GM23338 (cell line): Measurements from ENCODE around the gene DNAH17. TPM values are rescaled to one million over a fixed set of nuclear protein-coding genes. Genes with fewer than 3 reads are reported as not detected.

Experiments
- ATAC-seq: fragments of 200-7000 bp; cut with Tn5 transposase; 3 replicates; pipeline ENCODE4 v1.9.1; 2020
- DNase-seq: peaks from one replicate; pipeline ENCODE4 v3.0.0-alpha.2; 2015; ENCODE audit warnings: low spot score
- H2AFZ ChIP-seq: fragments of 200-600 bp; sonication (generic); 2 replicates; pipeline ENCODE4 v1.8.0; 2016; ENCODE audit warnings: antibody characterized with exemption, mild to moderate bottlenecking, moderate library complexity
- H3F3A ChIP-seq: fragments of 200-600 bp; sonication (generic); replicated peaks from 2 replicates; pipeline ENCODE4 v1.8.0; 2017; ENCODE audit warnings: antibody characterized with exemption, mixed run types, low read depth
- H3K27ac ChIP-seq: fragments of 200-600 bp; sonication (generic); 2 replicates; pipeline ENCODE4 v1.6.1; 2016; ENCODE audit warnings: low read depth
- H3K27me3 ChIP-seq: fragments of 200-600 bp; sonication (generic); 2 replicates; pipeline ENCODE4 v1.8.0; 2016; ENCODE audit warnings: mild to moderate bottlenecking, mixed run types, moderate library complexity; ENCODE audit not compliant: insufficient read depth
- H3K36me3 ChIP-seq: fragments of 200-600 bp; sonication (generic); 2 replicates; pipeline ENCODE4 v1.8.0; 2016; ENCODE audit warnings: mild to moderate bottlenecking; ENCODE audit not compliant: insufficient read depth
- H3K4me1 ChIP-seq: fragments of 200-600 bp; sonication (generic); 2 replicates; pipeline ENCODE4 v1.8.0; 2016; ENCODE audit warnings: mild to moderate bottlenecking, moderate library complexity; ENCODE audit not compliant: insufficient read depth
- H3K4me2 ChIP-seq: fragments of 200-600 bp; sonication (generic); 2 replicates; pipeline ENCODE4 v1.7.1; 2017; ENCODE audit warnings: mixed run types
- H3K4me3 ChIP-seq: fragments of 200-600 bp; sonication (generic); 2 replicates; pipeline ENCODE4 v1.6.1; 2016; ENCODE audit warnings: mixed run types
- H3K79me2 ChIP-seq: fragments of 200-600 bp; sonication (generic); replicated peaks from 2 replicates; pipeline ENCODE4 v1.8.0; 2017; ENCODE audit warnings: mild to moderate bottlenecking; ENCODE audit not compliant: insufficient read depth
- H3K9me2 ChIP-seq: fragments of 200-600 bp; sonication (generic); 2 replicates; pipeline ENCODE4 v1.8.0; 2017; ENCODE audit not compliant: insufficient read depth
- H4K20me1 ChIP-seq: fragments of 200-600 bp; sonication (generic); replicated peaks from 2 replicates; pipeline ENCODE4 v1.8.0; 2017; ENCODE audit warnings: mild to moderate bottlenecking; ENCODE audit not compliant: insufficient read depth
- H3K27ac Mint-ChIP-seq: 2 replicates; pipeline ENCODE4 v1.8.0; 2020; ENCODE audit warnings: inconsistent platforms, mild to moderate bottlenecking, moderate library complexity, mixed read lengths
- H3K27me3 Mint-ChIP-seq: 3 replicates; pipeline ENCODE4 v1.8.0; 2022; ENCODE audit warnings: low read depth, mild to moderate bottlenecking, moderate library complexity, mixed read lengths, inconsistent platforms; ENCODE audit not compliant: insufficient read depth, poor library complexity
- H3K36me3 Mint-ChIP-seq: 3 replicates; pipeline ENCODE4 v1.8.0; 2021; ENCODE audit warnings: low read depth, mild to moderate bottlenecking, inconsistent platforms, moderate library complexity, mixed read lengths
- H3K4me1 Mint-ChIP-seq: 3 replicates; pipeline ENCODE4 v1.8.0; 2020; ENCODE audit warnings: mild to moderate bottlenecking, inconsistent platforms, mixed read lengths
- H3K4me3 Mint-ChIP-seq: 3 replicates; pipeline ENCODE4 v1.8.0; 2021; ENCODE audit warnings: moderate library complexity, mild to moderate bottlenecking, inconsistent platforms, mixed read lengths
- H3K9me3 Mint-ChIP-seq: 3 replicates; pipeline ENCODE4 v1.8.0; 2020; ENCODE audit warnings: moderate library complexity, mild to moderate bottlenecking, inconsistent platforms, mixed read lengths
- CREB1 ChIP-seq: fragments of 250-450 bp; sonication (Bioruptor Pico); IDR thresholded peaks from 2 replicates; pipeline ENCODE4 v1.5.0; 2020; ENCODE audit warnings: low read depth, mild to moderate bottlenecking, moderate library complexity
- EZH2 ChIP-seq: fragments of 200-600 bp; sonication (generic); IDR thresholded peaks from one replicate; pipeline ENCODE4 v1.8.0; 2017; ENCODE audit warnings: antibody characterized with exemption, mild to moderate bottlenecking, low read depth; ENCODE audit not compliant: unreplicated experiment
- EZH2phosphoT487 ChIP-seq: fragments of 200-600 bp; sonication (generic); IDR thresholded peaks from one replicate; pipeline ENCODE4 v1.8.1; 2018; ENCODE audit warnings: antibody characterized with exemption; ENCODE audit not compliant: unreplicated experiment
- JUNB ChIP-seq: IDR thresholded peaks from one replicate; pipeline ENCODE4 v1.6.1; 2016; ENCODE audit warnings: antibody characterized with exemption; ENCODE audit not compliant: unreplicated experiment
- POLR2AphosphoS5 ChIP-seq: IDR thresholded peaks from 2 replicates; pipeline ENCODE4 v1.6.1; 2016; ENCODE audit warnings: antibody characterized with exemption, low read depth
- STAT1 ChIP-seq: IDR thresholded peaks from one replicate; pipeline ENCODE4 v1.6.1; 2016; ENCODE audit warnings: antibody characterized with exemption; ENCODE audit not compliant: unreplicated experiment
- ZNF114 ChIP-seq: fragments of 250-450 bp; sonication (Bioruptor Pico); IDR thresholded peaks from 2 replicates; pipeline ENCODE4 v1.5.0; 2020; ENCODE audit warnings: mild to moderate bottlenecking, moderate library complexity
- ZNF331 ChIP-seq: fragments of 250-450 bp; sonication (Bioruptor Pico); IDR thresholded peaks from 2 replicates; pipeline ENCODE4 v1.5.0; 2020; ENCODE audit warnings: low read depth, mild to moderate bottlenecking, moderate library complexity
- polyA plus RNA-seq: library from polyadenylated mRNA; unstranded; fragments of >200 nt; fragmentation: Nextera tagmentation; extraction: Ambion mirVana; gene quantifications from 2 replicates; pipeline ENCODE4 v1.2.1, GENCODE V29; 2016
- total RNA-seq: library from RNA; depleted of rRNA; stranded (reverse); fragments of >200 nt; shearing (Covaris generic); gene quantifications from 2 replicates; pipeline ENCODE4 v1.2.3, GENCODE V29; 2014
- TF ChIP-seq, protein P1 (sequence below): IDR thresholded peaks from 2 replicates; pipeline ENCODE4 v1.6.1; 2016; ENCODE audit warnings: antibody characterized with exemption
- TF ChIP-seq, protein P2 (sequence below), 2 experiments: fragments of 200-600 bp in 1 of 2; sonication (generic) in 1 of 2; conservative IDR thresholded peaks; 2 replicates each; pipeline versions ENCODE4 v1.5.1 to v1.6.1; 2016 to 2017; ENCODE audit warnings: antibody characterized with exemption in 2 of 2, low read depth in 2 of 2, mild to moderate bottlenecking in 2 of 2, moderate library complexity in 1 of 2
- TF ChIP-seq, protein P3 (sequence below): IDR thresholded peaks from one replicate; pipeline ENCODE4 v1.6.1; 2018; ENCODE audit warnings: antibody characterized with exemption; ENCODE audit not compliant: unreplicated experiment

Gene DNAH17
- total and polyA plus RNA-seq, 2 experiments from 2014 or later, result 0.59 to 2.0 TPM

DNA sequence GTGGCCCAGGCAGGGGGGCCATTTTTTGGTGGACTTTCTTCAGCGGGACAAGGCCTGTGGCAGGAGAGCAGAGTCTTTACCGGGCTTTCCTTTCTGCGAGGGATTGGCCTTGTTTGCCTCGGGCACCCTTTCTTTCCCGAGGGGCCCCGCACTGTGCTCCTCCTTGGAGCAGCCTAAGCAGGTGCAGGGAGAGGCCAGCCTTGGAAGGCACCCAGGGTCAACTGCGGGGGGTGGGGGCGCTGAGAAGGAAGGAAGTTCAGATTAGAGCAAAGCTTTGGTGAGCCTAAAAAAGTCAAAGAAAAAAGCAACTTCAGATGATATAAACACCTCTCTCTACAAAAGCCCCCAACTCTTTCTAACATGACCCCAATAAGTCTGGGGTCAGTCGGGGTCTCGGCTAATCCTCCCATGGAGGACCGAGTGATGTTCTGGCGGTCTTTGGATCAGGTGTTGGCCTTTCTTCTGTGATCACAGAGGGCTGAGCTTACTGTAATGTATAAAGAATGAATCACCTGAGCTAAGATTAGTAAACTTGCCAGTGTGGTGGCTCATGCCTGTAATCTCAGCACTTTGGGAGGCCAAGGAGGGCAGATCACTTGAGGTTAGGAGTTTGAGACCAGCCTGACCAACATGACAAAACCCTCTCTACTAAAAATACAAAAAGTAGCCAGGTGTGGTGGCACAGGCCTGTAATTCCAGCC is 135.8 kb downstream of the DNAH17 start (continued):
- TF ChIP-seq, protein P1, sequence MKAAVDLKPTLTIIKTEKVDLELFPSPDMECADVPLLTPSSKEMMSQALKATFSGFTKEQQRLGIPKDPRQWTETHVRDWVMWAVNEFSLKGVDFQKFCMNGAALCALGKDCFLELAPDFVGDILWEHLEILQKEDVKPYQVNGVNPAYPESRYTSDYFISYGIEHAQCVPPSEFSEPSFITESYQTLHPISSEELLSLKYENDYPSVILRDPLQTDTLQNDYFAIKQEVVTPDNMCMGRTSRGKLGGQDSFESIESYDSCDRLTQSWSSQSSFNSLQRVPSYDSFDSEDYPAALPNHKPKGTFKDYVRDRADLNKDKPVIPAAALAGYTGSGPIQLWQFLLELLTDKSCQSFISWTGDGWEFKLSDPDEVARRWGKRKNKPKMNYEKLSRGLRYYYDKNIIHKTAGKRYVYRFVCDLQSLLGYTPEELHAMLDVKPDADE, result no peak
- no peak for TF ChIP-seq EZH2
- TF ChIP-seq ZNF114 (CRISPR knock-in tag), result no peak
- no peak for TF ChIP-seq POLR2AphosphoS5
- no peak for TF ChIP-seq ZNF331
- TF ChIP-seq CREB1 (CRISPR knock-in tag), result no peak
- TF ChIP-seq EZH2phosphoT487, result no peak
- TF ChIP-seq STAT1, result no peak
- TF ChIP-seq, protein P2, sequence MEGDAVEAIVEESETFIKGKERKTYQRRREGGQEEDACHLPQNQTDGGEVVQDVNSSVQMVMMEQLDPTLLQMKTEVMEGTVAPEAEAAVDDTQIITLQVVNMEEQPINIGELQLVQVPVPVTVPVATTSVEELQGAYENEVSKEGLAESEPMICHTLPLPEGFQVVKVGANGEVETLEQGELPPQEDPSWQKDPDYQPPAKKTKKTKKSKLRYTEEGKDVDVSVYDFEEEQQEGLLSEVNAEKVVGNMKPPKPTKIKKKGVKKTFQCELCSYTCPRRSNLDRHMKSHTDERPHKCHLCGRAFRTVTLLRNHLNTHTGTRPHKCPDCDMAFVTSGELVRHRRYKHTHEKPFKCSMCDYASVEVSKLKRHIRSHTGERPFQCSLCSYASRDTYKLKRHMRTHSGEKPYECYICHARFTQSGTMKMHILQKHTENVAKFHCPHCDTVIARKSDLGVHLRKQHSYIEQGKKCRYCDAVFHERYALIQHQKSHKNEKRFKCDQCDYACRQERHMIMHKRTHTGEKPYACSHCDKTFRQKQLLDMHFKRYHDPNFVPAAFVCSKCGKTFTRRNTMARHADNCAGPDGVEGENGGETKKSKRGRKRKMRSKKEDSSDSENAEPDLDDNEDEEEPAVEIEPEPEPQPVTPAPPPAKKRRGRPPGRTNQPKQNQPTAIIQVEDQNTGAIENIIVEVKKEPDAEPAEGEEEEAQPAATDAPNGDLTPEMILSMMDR (conservative IDR thresholded peaks at IDR 0.05; ENCODE audit: low read depth in 2 of 2), result no peak
- TF ChIP-seq, protein P3, sequence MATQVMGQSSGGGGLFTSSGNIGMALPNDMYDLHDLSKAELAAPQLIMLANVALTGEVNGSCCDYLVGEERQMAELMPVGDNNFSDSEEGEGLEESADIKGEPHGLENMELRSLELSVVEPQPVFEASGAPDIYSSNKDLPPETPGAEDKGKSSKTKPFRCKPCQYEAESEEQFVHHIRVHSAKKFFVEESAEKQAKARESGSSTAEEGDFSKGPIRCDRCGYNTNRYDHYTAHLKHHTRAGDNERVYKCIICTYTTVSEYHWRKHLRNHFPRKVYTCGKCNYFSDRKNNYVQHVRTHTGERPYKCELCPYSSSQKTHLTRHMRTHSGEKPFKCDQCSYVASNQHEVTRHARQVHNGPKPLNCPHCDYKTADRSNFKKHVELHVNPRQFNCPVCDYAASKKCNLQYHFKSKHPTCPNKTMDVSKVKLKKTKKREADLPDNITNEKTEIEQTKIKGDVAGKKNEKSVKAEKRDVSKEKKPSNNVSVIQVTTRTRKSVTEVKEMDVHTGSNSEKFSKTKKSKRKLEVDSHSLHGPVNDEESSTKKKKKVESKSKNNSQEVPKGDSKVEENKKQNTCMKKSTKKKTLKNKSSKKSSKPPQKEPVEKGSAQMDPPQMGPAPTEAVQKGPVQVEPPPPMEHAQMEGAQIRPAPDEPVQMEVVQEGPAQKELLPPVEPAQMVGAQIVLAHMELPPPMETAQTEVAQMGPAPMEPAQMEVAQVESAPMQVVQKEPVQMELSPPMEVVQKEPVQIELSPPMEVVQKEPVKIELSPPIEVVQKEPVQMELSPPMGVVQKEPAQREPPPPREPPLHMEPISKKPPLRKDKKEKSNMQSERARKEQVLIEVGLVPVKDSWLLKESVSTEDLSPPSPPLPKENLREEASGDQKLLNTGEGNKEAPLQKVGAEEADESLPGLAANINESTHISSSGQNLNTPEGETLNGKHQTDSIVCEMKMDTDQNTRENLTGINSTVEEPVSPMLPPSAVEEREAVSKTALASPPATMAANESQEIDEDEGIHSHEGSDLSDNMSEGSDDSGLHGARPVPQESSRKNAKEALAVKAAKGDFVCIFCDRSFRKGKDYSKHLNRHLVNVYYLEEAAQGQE, result no peak
- no peak for TF ChIP-seq JUNB

DNA sequence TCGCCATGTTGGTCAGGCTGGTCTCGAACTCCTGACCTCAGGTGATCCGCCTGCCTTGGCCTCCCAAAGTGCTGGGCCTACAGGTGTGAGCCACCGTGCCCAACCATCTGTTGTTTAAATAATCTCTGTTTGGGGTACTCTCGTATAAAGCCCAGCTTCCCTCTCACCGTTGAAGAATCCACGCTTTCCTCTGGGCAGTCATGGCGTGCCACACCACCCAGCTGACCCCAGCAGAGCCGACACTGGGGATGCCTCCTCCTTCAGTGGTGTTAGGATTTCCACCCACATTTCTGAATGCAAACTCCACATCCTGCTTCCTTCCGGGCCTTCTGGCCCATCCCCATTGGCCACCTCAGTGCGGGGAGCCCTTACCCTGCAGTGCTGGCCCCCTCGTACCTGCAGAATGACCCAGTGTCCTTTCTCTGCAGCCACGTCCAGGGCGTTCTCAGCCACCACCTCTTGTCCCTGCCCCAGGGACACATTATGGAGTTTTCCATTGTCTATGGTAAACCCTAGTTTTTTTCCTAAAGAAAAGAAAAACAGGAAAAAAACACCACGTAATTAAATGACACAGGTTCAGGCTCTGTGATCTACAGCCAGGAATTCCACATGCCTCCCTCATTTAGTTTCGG is 138.4 kb downstream of the DNAH17 start:
- peaks cover 16% of the 10 kb centered on the region for H3K9me3 Mint-ChIP-seq
- no peaks in the 10 kb centered on the region for H4K20me1 ChIP-seq
- no peak for ATAC-seq
- no peak for TF ChIP-seq ZNF331
- TF ChIP-seq, protein P1, result no peak

More for the DNA sequence above, 138.4 kb downstream of the DNAH17 start:
- H3K27ac Mint-ChIP-seq, result no peak overlapping the region
- Histone ChIP-seq H3K9me2 (no peaks in the 10 kb centered on the region), H3K27me3 (no peaks in the 10 kb centered on the region), H2AFZ (no peak overlapping the region), H3K36me3 (no peaks in the 10 kb centered on the region), H3K4me1 (no peaks in the 10 kb centered on the region; the same call in 1 of the 2 replicates), H3K4me3 (no peak overlapping the region), H3K4me2 (no peak overlapping the region), H3K27ac (no peak overlapping the region), H3K79me2 (no peaks in the 10 kb centered on the region), H3F3A (no peaks in the 10 kb centered on the region)
- H3K4me1 Mint-ChIP-seq, result peaks cover 19% of the 10 kb centered on the region
- no peak overlapping the region for H3K4me3 Mint-ChIP-seq
- peak; percentile 25 for DNase-seq
- H3K27me3 Mint-ChIP-seq, result peaks cover 11% of the 10 kb centered on the region
- H3K36me3 Mint-ChIP-seq, result peaks cover 4% of the 10 kb centered on the region; the same call in 1 of the 3 replicates
